GM19025 (cell line): Measurements from ENCODE around the gene C22orf15.

Source experiments
- ATAC-seq: cut with Tn5 transposase; IDR thresholded peaks from one replicate; pipeline ENCODE4 v1.9.1; 2021; ENCODE audit warnings: mild to moderate bottlenecking, low read depth, moderate library complexity; ENCODE audit not compliant: unreplicated experiment

C22orf15 gene

GRCh38 chr22:23786752-23787599 lies 24.2 kb downstream of the C22orf15 start, which contains the start of gene SMARCB1:
Gene SMARCB1, plus strand, starts transcription at chr22:23786966. Its CDS starts 204 bp downstream, at chr22:23787170.
- ATAC-seq = peak; percentile 68

GRCh38 chr22:23787600-23787896 lies 24.8 kb downstream of the C22orf15 start:
- ATAC-seq = no peak

DNA sequence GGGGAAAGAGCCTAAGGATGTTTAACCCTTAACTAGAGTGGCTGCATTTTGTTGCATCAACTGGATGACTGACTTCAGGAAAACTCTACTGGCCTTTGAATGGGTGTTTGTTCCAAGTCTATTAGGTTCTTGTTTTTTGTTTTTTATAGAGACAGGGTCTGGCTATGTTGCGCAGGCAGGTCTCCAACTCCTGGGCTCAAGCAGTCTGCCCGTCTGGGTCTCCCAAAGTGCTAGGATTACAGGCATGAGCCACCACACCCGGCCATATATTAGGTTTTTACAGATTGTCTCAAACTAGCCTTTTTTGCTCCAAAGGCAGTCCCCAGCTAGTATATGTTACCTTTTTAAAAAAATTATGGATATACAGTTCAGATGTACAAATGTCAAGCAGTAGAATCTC lies 25.1 kb downstream of the C22orf15 start:
- no peak for ATAC-seq

DNA sequence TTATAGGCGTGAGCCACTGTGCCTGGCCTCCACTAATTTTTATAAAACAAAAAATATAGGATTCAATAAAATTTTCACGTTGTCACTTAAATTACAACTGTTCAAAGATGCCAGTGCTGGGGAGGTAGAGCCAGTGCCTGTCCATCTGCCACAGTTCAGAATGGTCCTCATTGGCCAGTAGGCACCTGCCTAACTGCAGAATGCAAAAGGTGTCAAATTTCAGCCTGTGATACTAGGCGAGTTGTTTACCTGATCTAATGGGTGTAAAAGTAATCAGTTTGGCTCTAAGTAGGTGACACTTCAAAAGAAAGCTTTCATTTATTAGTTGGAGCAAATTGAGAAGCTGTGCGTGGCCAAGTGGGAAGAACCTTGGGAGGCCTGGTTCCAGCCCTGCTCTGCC lies 26.3 kb downstream of the C22orf15 start:
- no peak for ATAC-seq

- no peak for ATAC-seq
Measured at GRCh38 chr22:23789638-23790037, 26.8 kb downstream of the C22orf15 start.

DNA sequence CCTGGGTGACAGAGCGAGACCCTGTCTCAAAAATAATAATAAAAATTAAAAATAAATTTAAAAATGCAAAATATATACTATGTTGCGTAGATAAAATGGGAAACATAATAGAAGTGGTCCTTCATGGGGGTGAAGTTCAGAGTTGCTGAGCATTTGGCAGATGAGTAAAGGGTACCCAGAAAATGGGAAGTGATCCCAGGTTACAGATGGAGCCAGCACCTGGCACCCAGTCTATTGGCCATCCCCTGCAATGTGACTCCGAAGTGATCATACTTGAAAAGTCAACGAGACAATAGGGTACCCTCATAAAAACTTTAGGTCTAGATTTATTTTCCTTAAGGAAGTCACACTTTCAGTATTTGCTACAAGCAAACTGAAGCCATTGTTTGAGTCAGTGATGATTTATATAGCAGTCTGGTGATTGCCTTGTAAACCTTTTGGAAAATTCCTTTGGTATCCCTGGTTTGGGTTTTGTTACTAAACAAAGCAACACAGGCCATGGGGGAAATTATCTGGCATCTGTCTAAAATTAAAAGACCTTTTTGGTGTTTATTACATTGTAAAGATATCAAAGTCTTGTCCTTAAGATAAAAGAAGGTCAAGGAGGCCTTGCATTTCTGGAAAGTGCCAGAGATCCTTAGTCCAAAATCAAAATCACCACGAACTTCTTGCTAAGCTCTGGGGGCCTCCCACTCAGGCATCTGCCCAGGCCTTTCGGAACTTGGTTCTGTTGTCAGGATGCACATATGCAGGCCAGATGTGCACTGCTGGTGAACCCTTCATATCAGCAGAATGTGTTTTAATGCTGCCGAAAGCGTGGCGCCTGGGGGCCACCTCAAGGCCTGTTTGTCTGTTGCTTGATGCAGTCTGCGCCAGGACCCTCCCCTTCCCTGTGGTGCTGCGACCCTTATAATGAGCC lies 28.3 kb downstream of the C22orf15 start:
- ATAC-seq = no peak

GRCh38 chr22:23791738-23792645 lies 29.2 kb downstream of the C22orf15 start:
- ATAC-seq = no peak

DNA sequence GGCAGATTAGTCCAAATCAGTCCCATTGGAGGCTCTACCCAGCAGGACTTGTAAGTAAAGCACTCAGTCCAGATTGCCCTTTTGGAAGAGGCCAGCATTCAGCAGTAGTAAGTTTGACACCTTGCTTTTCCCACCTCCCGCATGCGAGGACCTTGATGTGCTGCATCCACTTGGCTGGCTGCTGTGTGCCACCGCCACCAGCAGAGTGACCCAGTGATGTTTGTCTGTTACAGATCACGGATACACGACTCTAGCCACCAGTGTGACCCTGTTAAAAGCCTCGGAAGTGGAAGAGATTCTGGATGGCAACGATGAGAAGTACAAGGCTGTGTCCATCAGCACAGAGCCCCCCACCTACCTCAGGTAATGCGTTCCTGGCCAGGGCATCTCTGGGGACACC lies 30.5 kb downstream of the C22orf15 start:
- ATAC-seq = no peak

- no peak for ATAC-seq
Measured at GRCh38 chr22:23796461-23796860, 33.7 kb downstream of the C22orf15 start.

GRCh38 chr22:23800297-23801237 lies 37.8 kb downstream of the C22orf15 start:
- ATAC-seq = peak; percentile 61

DNA sequence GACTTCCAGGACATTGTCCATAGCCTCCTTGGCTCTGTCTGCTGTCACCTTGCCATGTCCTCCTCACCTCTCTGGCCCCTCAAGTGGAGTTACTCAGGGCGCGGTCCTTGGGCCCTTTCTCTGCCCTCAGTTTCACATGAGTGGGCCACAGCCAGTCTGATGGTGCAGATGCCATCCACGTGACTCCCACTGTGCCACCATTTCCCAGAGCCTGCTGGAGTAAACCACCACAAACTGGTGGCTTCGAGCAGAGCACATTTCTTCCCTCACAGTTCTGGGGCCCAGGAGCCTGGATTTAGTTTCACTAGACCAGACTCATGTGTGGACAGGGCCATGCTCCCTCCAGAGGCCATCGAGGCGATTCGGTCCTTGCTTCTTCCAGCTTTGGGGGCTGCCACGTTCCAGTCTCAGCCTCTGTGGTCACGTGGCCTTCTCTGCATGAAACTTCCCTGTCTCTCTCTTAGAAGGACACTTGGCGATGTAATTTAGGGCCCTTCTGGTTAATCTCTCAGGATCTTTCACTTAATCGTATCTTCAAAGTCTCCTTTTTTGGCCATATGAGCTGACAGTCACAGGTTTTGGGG lies 38.5 kb downstream of the C22orf15 start:
- ATAC-seq = no peak

- ATAC-seq = no peak
Measured at GRCh38 chr22:23801886-23802377, 39.1 kb downstream of the C22orf15 start.

GRCh38 chr22:23803001-23803819 lies 40.4 kb downstream of the C22orf15 start:
- no peak for ATAC-seq

- no peak for ATAC-seq
Measured at GRCh38 chr22:23804781-23805291, 42.0 kb downstream of the C22orf15 start.

GRCh38 chr22:23806837-23807236 lies 44.0 kb downstream of the C22orf15 start:
- no peak for ATAC-seq

DNA sequence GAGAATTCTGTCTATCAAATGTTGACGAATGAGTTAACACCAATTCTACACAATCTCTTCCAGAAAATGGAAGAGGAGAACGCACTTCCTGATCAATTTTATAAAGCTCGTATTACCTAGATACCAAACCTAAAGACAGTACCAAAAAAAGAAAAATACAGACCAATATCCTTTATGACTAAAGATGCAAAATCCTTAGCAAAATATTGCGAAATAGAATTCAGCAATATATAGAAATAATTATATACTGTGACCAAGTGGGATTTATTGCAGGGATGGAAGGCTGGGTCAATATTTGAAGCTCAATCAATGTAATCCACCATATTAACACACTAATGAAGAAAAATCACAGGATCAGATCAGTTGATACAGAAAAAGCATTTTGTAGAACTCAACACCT lies 49.6 kb downstream of the C22orf15 start:
- no peak for ATAC-seq
